Measurements from ENCODE around the gene SULT1C2. TPM values are rescaled to one million over a fixed set of nuclear protein-coding genes. Genes with fewer than 3 reads are reported as not detected.

The SULT1C2 gene
- total and polyA plus RNA-seq, 9 of the 15 experiments (the other 6 are each of a cell fraction or from before 2014, with no cell fraction given) = 0.22 TPM; not detected in 8

- TF ChIP-seq ARID4B (CRISPR knock-in tag; IDR thresholded peaks at IDR 0.05) = no peak
- TF ChIP-seq TCFL5 (CRISPR knock-in tag; conservative IDR thresholded peaks at IDR 0.05) = no peak
- no peak for TF ChIP-seq SRSF1 (IDR thresholded peaks at IDR 0.05; ENCODE audit: low read depth, low read length)
Measured at GRCh38 chr2:108354136-108354535, 65.4 kb downstream of the SULT1C2 start (continued).

GRCh38 chr2:108355906-108356734, 67.4 kb downstream of the SULT1C2 start:
- ATAC-seq = peak; percentile 93
- in situ Hi-C loops (cut with MboI) = no loop called here
- peak overlapping the region; percentile 28; the same call in 1 of the 2 replicates for H2AFZ ChIP-seq (ENCODE audit: low read depth, low read length)
- DNase-seq (ENCODE audit: extremely low read depth in 1 of 4, low spot score in 3 of 4) = peak in 2 of 4 experiments; percentile 32 to 56
- FAIRE-seq = no peak
- intact Hi-C loops (cut with micrococcal nuclease) = loop anchor here (10.0 kb wide), 1 partner anchor 89 kb away; the partner anchor contains the start of gene GCC2
- WGBS (ENCODE audit: insufficient coverage, low coverage, missing lambda C conversion rate) = 0% methylated on average over 2 of the region's 2 CpGs
- no peaks in the 10 kb centered on the region for H3K36me3 ChIP-seq (ENCODE audit: control insufficient read depth, insufficient read depth, low read length)
- POLR2A ChIA-PET = interaction anchor here (0.6 to 0.8 kb wide), 2 partner anchors 9 to 10 kb away, joined by 3 to 4 read pairs; no protein-coding TSS in a partner anchor
- H3K4me1 ChIP-seq (replicated peaks in 1 of 2; ENCODE audit: control insufficient read depth in 2 of 2, insufficient read depth in 2 of 2, low read length in 2 of 2) = peaks cover 0 to 6% of the 10 kb centered on the region in 2 experiments; a peak in 1 of 5 replicates
- no peaks in the 10 kb centered on the region for H3K9me3 ChIP-seq (replicated peaks; ENCODE audit: control insufficient read depth, insufficient read depth, low read depth, low read length)
- TSS peak; percentile 100 for BruUV-seq (replicated peaks)
- no peaks in the 10 kb centered on the region for H3K27me3 ChIP-seq (ENCODE audit: control insufficient read depth in 2 of 2, insufficient read depth in 2 of 2, low read length in 2 of 2)
- H3K4me2 ChIP-seq (ENCODE audit: insufficient read depth, low read length) = no peak overlapping the region
- H4K20me1 ChIP-seq (replicated peaks; ENCODE audit: control insufficient read depth, insufficient read depth, low read length) = no peaks in the 10 kb centered on the region
- no peaks in the 10 kb centered on the region for H3K79me2 ChIP-seq (ENCODE audit: control insufficient read depth, insufficient read depth, low read length)
- no peak overlapping the region for H3K9ac ChIP-seq (ENCODE audit: insufficient read depth in 1 of 2, low read depth in 2 of 2, low read length in 2 of 2)
- H3K4me3 ChIP-seq = no peak overlapping the region
- no peaks in the 10 kb centered on the region for H3K9me1 ChIP-seq (ENCODE audit: control insufficient read depth, insufficient read depth, low read length)
- CTCF ChIA-PET (ENCODE audit: low intra/inter-chr PET ratio) = no interaction called here
- peak overlapping the region; percentile 55; the same call in 2 of the 3 replicates for H3K27ac ChIP-seq (ENCODE audit: extremely low read depth, low read depth, low read length)
- no peak for TF ChIP-seq NRF1 (conservative IDR thresholded peaks at IDR 0.05 in 1 of 2, IDR thresholded peaks at IDR 0.05 in 1 of 2)
- no peak for TF ChIP-seq CREB5 (CRISPR knock-in tag; IDR thresholded peaks at IDR 0.05)
- no peak for TF ChIP-seq ZNF780A (CRISPR knock-in tag; IDR thresholded peaks at IDR 0.05)
- no peak for TF ChIP-seq CTCFL (IDR thresholded peaks at IDR 0.05; ENCODE audit: borderline replicate concordance, insufficient read depth, low read depth, low read length, poor library complexity, severe bottlenecking)
- TF ChIP-seq ZNF24 (IDR thresholded peaks at IDR 0.05) = no peak
- no peak for TF ChIP-seq MAFF (IDR thresholded peaks at IDR 0.05; ENCODE audit: low read length)
- no peak for TF ChIP-seq E2F4 (CRISPR knock-in tag; IDR thresholded peaks at IDR 0.05; ENCODE audit: low read depth)
